ENCODE data around the gene SPINK1.

Gene SPINK1

DNA sequence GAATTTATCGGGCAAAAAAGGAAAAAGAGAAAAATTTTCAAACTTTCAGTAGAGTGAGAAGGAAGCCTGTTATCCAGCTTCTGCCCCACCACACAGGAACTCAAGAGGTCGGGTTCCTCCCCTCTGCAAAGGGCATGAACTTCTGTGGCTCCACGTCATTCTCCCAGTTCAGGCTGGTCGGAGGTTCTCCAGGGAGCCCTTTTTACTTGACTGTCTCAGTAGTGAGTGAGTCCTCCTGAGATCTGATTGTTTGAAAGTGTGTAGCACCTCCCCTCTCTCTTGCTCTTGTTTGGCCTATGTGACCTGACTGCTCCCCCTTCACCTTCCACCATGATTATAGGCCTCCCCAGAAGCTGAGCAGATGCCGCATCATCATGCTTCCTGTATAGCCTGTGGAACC is 9.7 kb downstream of the SPINK1 start:
- Histone ChIP-seq H3K9ac (ENCODE audit: low read length) (no peak overlapping the region), H3K27ac (ENCODE audit: low read length) (no peak overlapping the region), H3K36me3 (replicated peaks; ENCODE audit: low read depth, low read length) (no peaks in the 10 kb centered on the region), H3K27me3 (ENCODE audit: low read depth, low read length) (0 out of 2 replicates have a peak, but pooled peaks cover 11% of the 10 kb centered on the region), H3K4me1 (ENCODE audit: low read length) (no peaks in the 10 kb centered on the region), H3K4me2 (ENCODE audit: low read length) (no peak overlapping the region), H3K9me3 (ENCODE audit: insufficient read depth, low read length) (no peaks in the 10 kb centered on the region), H4K20me1 (ENCODE audit: insufficient read depth, low read length) (no peaks in the 10 kb centered on the region), H3K79me2 (ENCODE audit: low read length) (no peaks in the 10 kb centered on the region), H2AFZ (ENCODE audit: low read depth, low read length) (no peak overlapping the region), H3K4me3 (ENCODE audit: low read length) (no peak overlapping the region)
- no peak for TF ChIP-seq EZH2phosphoT487 (IDR thresholded peaks at IDR 0.05; ENCODE audit: low read depth)
- TF ChIP-seq, protein P1, sequence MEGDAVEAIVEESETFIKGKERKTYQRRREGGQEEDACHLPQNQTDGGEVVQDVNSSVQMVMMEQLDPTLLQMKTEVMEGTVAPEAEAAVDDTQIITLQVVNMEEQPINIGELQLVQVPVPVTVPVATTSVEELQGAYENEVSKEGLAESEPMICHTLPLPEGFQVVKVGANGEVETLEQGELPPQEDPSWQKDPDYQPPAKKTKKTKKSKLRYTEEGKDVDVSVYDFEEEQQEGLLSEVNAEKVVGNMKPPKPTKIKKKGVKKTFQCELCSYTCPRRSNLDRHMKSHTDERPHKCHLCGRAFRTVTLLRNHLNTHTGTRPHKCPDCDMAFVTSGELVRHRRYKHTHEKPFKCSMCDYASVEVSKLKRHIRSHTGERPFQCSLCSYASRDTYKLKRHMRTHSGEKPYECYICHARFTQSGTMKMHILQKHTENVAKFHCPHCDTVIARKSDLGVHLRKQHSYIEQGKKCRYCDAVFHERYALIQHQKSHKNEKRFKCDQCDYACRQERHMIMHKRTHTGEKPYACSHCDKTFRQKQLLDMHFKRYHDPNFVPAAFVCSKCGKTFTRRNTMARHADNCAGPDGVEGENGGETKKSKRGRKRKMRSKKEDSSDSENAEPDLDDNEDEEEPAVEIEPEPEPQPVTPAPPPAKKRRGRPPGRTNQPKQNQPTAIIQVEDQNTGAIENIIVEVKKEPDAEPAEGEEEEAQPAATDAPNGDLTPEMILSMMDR (IDR thresholded peaks at IDR 0.05; ENCODE audit: low read depth, low read length), result no peak

DNA sequence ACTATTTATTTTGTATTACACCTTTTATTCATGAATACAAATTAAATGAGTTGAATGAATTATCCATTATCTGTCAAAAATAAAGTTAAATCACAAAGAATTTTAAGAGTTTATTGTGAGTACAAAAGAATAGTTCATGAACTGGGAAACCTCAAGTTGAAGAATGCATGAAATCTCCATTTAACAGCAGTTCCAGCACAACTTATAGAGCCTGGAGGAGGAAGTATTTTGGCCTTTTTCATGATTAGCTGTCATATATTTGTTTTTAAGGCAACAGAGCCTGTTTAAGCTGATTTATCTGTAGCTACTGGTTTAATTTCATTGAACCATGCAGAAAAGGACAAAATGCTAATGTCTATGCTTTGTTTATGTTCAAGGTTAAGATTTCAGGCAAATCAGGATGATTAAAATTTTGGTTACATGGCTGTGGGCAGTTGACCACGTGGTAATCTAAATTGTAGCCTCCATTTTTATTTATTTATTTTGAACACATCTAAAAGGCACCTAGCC is 12.2 kb downstream of the SPINK1 start:
- no peaks in the 10 kb centered on the region for H3K4me1 ChIP-seq (ENCODE audit: low read length)
- no peak overlapping the region for H3K27ac ChIP-seq (ENCODE audit: low read length)
- no peak overlapping the region for H3K4me3 ChIP-seq (ENCODE audit: low read length)
- H2AFZ ChIP-seq (ENCODE audit: low read depth, low read length), result no peak overlapping the region
- TF ChIP-seq EZH2phosphoT487 (IDR thresholded peaks at IDR 0.05; ENCODE audit: low read depth), result no peak
- TF ChIP-seq, protein P1 (IDR thresholded peaks at IDR 0.05; ENCODE audit: low read depth, low read length), result no peak
- no peak overlapping the region for H3K9ac ChIP-seq (ENCODE audit: low read length)
- 0 out of 2 replicates have a peak, but pooled peaks cover 6% of the 10 kb centered on the region for H3K27me3 ChIP-seq (ENCODE audit: low read depth, low read length)
- H3K79me2 ChIP-seq (ENCODE audit: low read length), result no peaks in the 10 kb centered on the region
- H4K20me1 ChIP-seq (ENCODE audit: insufficient read depth, low read length), result no peaks in the 10 kb centered on the region
- no peaks in the 10 kb centered on the region for H3K9me3 ChIP-seq (ENCODE audit: insufficient read depth, low read length)
- H3K4me2 ChIP-seq (ENCODE audit: low read length), result no peak overlapping the region
- H3K36me3 ChIP-seq (replicated peaks; ENCODE audit: low read depth, low read length), result no peaks in the 10 kb centered on the region

DNA sequence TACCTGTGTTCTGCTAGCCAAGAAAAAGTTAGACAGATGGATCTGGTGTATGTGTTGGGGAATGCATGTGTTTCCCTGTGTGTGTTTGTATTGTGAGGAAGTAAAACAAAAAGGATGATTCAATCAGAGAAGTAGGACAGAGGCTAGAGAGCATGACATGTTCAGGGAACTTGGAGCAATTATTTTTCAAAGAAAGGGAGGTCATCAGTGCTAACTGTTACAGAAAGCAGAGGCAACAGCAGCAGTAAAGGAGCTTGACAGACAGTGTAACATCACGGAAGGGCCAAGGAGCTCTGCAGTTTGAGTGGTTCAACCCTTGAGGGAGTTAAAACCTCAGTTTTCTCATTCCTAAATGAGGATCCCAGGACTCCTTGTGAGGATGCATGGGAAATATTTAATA is 13.2 kb downstream of the SPINK1 start:
- H4K20me1 ChIP-seq (ENCODE audit: insufficient read depth, low read length), result no peaks in the 10 kb centered on the region
- no peaks in the 10 kb centered on the region for H3K9me3 ChIP-seq (ENCODE audit: insufficient read depth, low read length)
- no peak overlapping the region for H3K27ac ChIP-seq (ENCODE audit: low read length)
- no peak overlapping the region for H3K4me2 ChIP-seq (ENCODE audit: low read length)
- H3K36me3 ChIP-seq (replicated peaks; ENCODE audit: low read depth, low read length), result no peaks in the 10 kb centered on the region
- H3K4me1 ChIP-seq (ENCODE audit: low read length), result no peaks in the 10 kb centered on the region
- no peak overlapping the region for H3K9ac ChIP-seq (ENCODE audit: low read length)
- no peak overlapping the region for H3K4me3 ChIP-seq (ENCODE audit: low read length)
- no peak for TF ChIP-seq EZH2phosphoT487 (IDR thresholded peaks at IDR 0.05; ENCODE audit: low read depth)
- 0 out of 2 replicates have a peak, but pooled peaks cover 6% of the 10 kb centered on the region for H3K27me3 ChIP-seq (ENCODE audit: low read depth, low read length)
- H3K79me2 ChIP-seq (ENCODE audit: low read length), result no peaks in the 10 kb centered on the region
- H2AFZ ChIP-seq (ENCODE audit: low read depth, low read length), result no peak overlapping the region

DNA sequence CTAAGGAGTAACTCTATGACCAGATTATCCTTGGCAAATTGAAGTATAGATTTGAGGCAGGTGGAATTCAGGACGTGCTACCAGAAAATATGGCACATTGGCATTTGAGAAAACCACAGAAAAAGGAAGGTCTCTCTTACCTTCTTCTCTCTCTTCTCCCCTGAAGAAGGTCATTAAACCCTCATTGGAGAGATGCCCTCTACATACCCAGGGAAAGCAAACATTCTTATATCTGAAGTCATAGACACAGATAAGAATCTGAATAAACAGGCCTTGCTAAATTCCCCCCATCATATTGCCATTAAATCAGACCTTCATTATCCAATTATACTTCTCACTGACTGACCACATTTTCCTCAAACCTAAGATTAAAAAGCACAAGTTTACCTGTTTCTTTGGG is 17.8 kb downstream of the SPINK1 start:
- TF ChIP-seq, protein P1 (IDR thresholded peaks at IDR 0.05; ENCODE audit: low read depth, low read length), result no peak
- no peak for TF ChIP-seq EZH2phosphoT487 (IDR thresholded peaks at IDR 0.05; ENCODE audit: low read depth)
- Histone ChIP-seq H3K36me3 (replicated peaks; ENCODE audit: low read depth, low read length) (no peaks in the 10 kb centered on the region), H3K9me3 (ENCODE audit: insufficient read depth, low read length) (no peaks in the 10 kb centered on the region), H3K4me3 (ENCODE audit: low read length) (no peak overlapping the region), H3K27me3 (ENCODE audit: low read depth, low read length) (no peaks in the 10 kb centered on the region), H2AFZ (ENCODE audit: low read depth, low read length) (no peak overlapping the region), H3K79me2 (ENCODE audit: low read length) (no peaks in the 10 kb centered on the region), H3K27ac (ENCODE audit: low read length) (no peak overlapping the region), H4K20me1 (ENCODE audit: insufficient read depth, low read length) (no peaks in the 10 kb centered on the region), H3K9ac (ENCODE audit: low read length) (no peak overlapping the region), H3K4me1 (ENCODE audit: low read length) (no peaks in the 10 kb centered on the region), H3K4me2 (ENCODE audit: low read length) (no peak overlapping the region)

Data from OCI-LY3 (cell line).